DND-41 (cell line): Measurements from ENCODE around the gene ARRB1.

ENCODE experiments used
- EZH2 ChIP-seq: IDR thresholded peaks from 3 replicates; pipeline ENCODE4 v1.6.1; 2012; ENCODE audit warnings: borderline replicate concordance, low read depth, mild to moderate bottlenecking, moderate library complexity, low read length, inconsistent platforms; ENCODE audit not compliant: severe bottlenecking
- TF ChIP-seq, protein P1 (sequence below): IDR thresholded peaks from 2 replicates; pipeline ENCODE4 v1.5.1; 2012; ENCODE audit warnings: borderline replicate concordance, low read length, moderate library complexity, mild to moderate bottlenecking; ENCODE audit not compliant: poor library complexity, severe bottlenecking; ENCODE audit errors: extremely low read depth

DNA sequence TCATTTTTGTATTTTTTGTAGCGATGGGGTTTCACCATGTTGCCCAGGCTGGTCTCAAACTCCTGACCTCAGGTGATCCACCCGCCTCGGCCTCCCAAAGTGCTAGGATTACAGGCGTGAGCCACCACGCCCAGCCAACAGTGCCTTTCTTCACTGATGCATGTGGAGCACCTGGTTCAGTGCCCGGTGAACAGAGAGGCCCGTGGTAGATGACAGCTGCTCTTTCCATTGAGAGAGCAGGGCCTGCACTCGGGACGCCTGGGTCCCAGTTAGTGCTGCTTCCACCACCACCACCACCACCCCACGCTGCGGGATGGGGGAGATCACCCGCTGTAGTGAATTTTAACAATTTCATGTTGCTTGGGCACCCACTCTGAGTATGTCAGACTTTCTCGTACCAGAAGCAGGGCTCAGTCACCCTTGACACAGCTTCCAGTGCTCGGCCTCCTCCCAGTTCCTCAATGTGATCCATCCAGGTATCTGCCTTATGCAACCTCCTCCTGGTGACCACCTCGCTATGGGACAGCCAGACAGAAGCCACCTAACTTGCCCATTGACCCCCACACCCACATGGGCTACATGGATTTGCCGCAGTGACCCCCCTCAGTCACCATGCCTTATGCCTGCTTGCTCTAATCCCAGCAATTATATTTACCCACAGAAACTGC lies 36.6 kb downstream of the ARRB1 start:
- TF ChIP-seq, protein P1, sequence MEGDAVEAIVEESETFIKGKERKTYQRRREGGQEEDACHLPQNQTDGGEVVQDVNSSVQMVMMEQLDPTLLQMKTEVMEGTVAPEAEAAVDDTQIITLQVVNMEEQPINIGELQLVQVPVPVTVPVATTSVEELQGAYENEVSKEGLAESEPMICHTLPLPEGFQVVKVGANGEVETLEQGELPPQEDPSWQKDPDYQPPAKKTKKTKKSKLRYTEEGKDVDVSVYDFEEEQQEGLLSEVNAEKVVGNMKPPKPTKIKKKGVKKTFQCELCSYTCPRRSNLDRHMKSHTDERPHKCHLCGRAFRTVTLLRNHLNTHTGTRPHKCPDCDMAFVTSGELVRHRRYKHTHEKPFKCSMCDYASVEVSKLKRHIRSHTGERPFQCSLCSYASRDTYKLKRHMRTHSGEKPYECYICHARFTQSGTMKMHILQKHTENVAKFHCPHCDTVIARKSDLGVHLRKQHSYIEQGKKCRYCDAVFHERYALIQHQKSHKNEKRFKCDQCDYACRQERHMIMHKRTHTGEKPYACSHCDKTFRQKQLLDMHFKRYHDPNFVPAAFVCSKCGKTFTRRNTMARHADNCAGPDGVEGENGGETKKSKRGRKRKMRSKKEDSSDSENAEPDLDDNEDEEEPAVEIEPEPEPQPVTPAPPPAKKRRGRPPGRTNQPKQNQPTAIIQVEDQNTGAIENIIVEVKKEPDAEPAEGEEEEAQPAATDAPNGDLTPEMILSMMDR, result no peak
- no peak for TF ChIP-seq EZH2
